HEK293 (cell line): ENCODE results near the gene ASCC3.

Experiments
- CTCF ChIP-seq: fragments of 450-650 bp; formaldehyde crosslinking; IDR thresholded peaks from 2 replicates; pipeline ENCODE4 v1.5.1; 2016; ENCODE audit warnings: missing biosample characterization, missing genetic modification characterization
- KLF8 ChIP-seq: fragments of 450-650 bp; formaldehyde crosslinking; IDR thresholded peaks from 2 replicates; pipeline ENCODE4 v1.5.1; 2016; ENCODE audit warnings: missing biosample characterization, missing genetic modification characterization
- PBX3 ChIP-seq: sonication (generic); formaldehyde crosslinking; IDR thresholded peaks from 2 replicates; pipeline ENCODE4 v1.8.1; 2022; ENCODE audit warnings: mild to moderate bottlenecking, moderate library complexity, missing genetic modification reagents
- ZNF350 ChIP-seq: fragments of 450-650 bp; formaldehyde crosslinking; IDR thresholded peaks from 2 replicates; pipeline ENCODE4 v1.5.0; 2017; ENCODE audit warnings: missing biosample characterization, mild to moderate bottlenecking, missing genetic modification characterization
- ZNF707 ChIP-seq: fragments of 450-650 bp; formaldehyde crosslinking; IDR thresholded peaks from 2 replicates; pipeline ENCODE4 v1.5.1; 2016; ENCODE audit warnings: missing biosample characterization, missing genetic modification characterization

- TF ChIP-seq CTCF (no peak), ZNF707 (no peak), ZNF350 (tag by site-specific recombination) (no peak), PBX3 (CRISPR knock-in tag) (no peak), KLF8 (tag by site-specific recombination) (no peak)
These were observed 181.1 kb downstream of the ASCC3 start for GRCh38 chr6:100700009-100700408.
